GM19452 (cell line): ENCODE measurements around the gene RASAL1.

Experiments
- ATAC-seq: cut with Tn5 transposase; IDR thresholded peaks from one replicate; pipeline ENCODE4 v1.9.1; 2021; ENCODE audit not compliant: unreplicated experiment

RASAL1 gene

GRCh38 chr12:113098441-113099028 is 37.0 kb downstream of the RASAL1 start:
- ATAC-seq, result no peak

GRCh38 chr12:113097716-113098440 is 37.7 kb downstream of the RASAL1 start:
- no peak for ATAC-seq

- no peak for ATAC-seq
Measured at GRCh38 chr12:113096675-113097461, 38.7 kb downstream of the RASAL1 start.

- no peak for ATAC-seq
Measured at GRCh38 chr12:113095405-113095804, 40.2 kb downstream of the RASAL1 start.

GRCh38 chr12:113094738-113095137 is 40.8 kb downstream of the RASAL1 start:
- ATAC-seq, result no peak

GRCh38 chr12:113093409-113094101 is 42.0 kb downstream of the RASAL1 start:
- no peak for ATAC-seq

GRCh38 chr12:113092607-113093408 is 42.8 kb downstream of the RASAL1 start:
- no peak for ATAC-seq

GRCh38 chr12:113091506-113091905 is 44.1 kb downstream of the RASAL1 start:
- ATAC-seq, result no peak

GRCh38 chr12:113090740-113091139 is 44.8 kb downstream of the RASAL1 start:
- ATAC-seq, result no peak

- ATAC-seq, result no peak
Measured at GRCh38 chr12:113089839-113090238, 45.7 kb downstream of the RASAL1 start.

- no peak for ATAC-seq
Measured at GRCh38 chr12:113088971-113089756, 46.4 kb downstream of the RASAL1 start.

- no peak for ATAC-seq
Measured at GRCh38 chr12:113088037-113088436, 47.5 kb downstream of the RASAL1 start.

- no peak for ATAC-seq
Measured at GRCh38 chr12:113087193-113087592, 48.4 kb downstream of the RASAL1 start.

- no peak for ATAC-seq
Measured at GRCh38 chr12:113086249-113087164, 49.1 kb downstream of the RASAL1 start.

GRCh38 chr12:113083863-113084435 is 51.6 kb downstream of the RASAL1 start:
- ATAC-seq, result no peak

- ATAC-seq, result peak; percentile 77
Measured at GRCh38 chr12:113082486-113083148, 52.9 kb downstream of the RASAL1 start.

GRCh38 chr12:113081873-113082272 is 53.7 kb downstream of the RASAL1 start:
- ATAC-seq, result no peak

GRCh38 chr12:113077859-113078255 is 57.7 kb downstream of the RASAL1 start:
- no peak for ATAC-seq
